HG02884 (cell line): Measurements from ENCODE around the gene ANKRD55.
"Not testable (repeated sequence)": the region's sequence is repeated elsewhere in the genome, so short reads cannot be mapped to it uniquely, and the experiment has no call there.

Experiments used
- ATAC-seq: cut with Tn5 transposase; IDR thresholded peaks from one replicate; pipeline ENCODE4 v1.9.1; 2021; ENCODE audit warnings: mild to moderate bottlenecking, moderate library complexity; ENCODE audit not compliant: unreplicated experiment

Gene ANKRD55

DNA sequence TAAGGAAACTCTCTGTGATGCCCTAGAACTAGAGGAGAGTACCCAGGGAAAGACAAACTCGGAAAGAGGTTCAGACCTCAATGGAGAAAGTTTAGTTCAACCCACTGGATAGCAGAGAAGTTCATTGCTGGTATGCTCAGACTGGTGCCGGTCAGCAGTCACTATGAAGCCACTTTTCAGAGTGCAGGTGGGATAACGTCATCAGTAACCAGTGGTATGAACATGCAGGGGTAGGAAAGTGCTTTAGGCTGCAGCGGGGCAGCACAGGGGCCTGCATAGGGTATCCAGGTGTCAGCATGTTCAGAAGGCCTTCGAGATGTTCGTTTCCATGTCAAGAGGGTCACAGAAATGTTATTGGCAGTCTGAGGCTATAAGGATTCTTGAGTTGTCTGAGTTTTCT is 20.8 kb upstream of the ANKRD55 start:
- ATAC-seq = no peak

DNA sequence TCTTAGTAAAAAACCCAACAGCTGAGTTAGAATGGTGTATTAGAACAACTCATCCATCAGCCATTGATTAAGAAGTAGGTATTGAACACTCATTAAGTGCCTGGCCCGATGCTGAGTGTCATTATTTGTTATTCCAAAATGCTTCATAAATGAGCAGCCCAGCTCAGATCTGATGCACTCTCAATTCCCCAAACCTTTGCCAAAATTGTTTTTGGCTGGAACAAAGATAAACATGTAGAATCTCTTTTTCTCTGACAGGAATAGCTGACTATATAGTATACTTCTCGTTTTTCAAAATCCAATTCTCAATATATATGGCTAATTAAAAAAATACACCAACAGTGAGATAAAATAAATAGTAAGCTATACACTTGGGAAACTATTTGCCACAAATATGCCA is 20.0 kb upstream of the ANKRD55 start:
- ATAC-seq = no peak

DNA sequence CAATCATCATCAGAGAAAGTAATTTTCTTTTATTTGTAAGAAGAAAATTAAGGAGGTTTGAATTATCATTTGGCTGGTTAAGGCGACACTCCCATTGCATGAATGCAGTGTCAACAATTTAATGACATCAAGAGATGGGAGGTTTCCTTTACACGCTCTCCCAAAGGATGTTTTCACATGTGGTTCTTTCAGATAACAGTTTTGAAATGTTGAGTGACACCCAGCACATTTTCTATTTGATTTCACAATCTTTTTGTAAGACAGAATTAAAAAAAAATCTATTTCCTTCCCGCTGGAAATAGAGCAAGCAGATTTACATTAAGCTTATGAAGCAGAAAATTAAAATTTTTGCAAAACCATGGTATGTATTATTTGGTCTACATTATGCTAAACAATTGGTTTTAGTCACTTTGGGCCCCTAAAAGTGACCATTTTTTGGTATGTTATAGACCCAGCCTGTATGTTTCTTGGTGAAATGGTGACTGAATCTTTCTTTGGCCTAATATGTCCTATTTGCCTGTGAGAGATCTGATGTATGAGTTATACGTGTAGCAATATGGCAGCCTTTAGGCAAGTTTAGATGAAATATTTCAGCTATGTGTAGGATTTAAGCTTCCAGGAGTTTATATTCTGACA is 18.9 kb upstream of the ANKRD55 start:
- ATAC-seq = no peak

DNA sequence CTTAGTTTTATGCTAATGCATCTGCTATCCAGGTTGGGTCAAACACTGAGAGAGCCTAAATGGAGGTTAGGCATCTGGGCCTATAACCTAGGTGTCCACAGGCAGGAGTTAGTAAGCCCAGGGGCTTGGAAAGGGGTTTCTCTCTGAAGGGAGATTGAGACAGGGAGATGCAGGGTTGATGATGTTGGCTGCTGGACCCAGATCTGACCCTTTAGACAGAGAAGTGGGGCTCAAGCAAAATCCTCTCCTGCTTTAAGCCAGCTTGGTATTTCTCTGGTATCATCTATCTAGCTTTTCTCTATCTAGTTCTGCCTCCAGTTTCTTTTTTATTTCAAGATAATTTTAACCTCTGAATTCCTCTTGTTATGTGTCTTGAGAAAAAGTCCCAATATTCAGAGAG is 18.3 kb upstream of the ANKRD55 start:
- no peak for ATAC-seq

DNA sequence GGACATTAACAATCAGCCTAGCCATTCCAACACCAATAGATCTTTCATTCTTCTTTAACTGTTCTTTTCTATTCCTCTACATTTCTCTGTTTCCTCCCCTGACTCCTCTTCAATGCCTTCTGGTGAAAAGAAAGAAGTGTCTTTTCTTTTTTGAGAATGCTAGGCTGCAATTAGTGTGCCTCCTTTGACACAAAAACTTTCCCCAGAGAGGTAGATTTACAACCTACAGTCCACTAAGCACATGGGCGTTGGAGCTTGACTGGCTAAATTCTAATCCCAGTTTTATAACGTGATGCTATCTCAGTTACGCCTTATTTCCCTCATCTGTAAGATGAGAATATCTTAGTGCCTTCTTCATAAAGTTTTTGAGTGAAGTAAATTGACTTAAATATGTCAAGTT is 16.9 kb upstream of the ANKRD55 start:
- no peak for ATAC-seq

DNA sequence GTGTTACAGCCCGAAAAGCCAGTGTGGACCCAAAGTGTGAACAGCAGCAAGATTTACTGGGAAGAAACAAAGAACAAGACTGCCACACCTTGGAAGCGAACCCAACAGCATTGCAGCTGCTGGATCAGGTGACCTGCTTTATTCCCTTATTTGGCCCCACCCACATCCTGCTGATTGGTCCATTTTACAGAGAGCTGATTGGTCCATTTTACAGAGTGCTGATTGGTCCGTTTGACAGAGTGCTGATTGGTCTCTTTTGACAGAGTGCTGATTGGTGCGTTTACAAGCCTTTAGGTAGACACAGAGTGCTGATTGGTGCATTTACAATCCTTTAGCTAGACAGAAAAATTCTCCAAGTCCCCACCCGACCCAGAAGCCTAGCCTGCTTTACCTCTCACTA is 16.0 kb upstream of the ANKRD55 start:
- not testable (repeated sequence) for ATAC-seq

DNA sequence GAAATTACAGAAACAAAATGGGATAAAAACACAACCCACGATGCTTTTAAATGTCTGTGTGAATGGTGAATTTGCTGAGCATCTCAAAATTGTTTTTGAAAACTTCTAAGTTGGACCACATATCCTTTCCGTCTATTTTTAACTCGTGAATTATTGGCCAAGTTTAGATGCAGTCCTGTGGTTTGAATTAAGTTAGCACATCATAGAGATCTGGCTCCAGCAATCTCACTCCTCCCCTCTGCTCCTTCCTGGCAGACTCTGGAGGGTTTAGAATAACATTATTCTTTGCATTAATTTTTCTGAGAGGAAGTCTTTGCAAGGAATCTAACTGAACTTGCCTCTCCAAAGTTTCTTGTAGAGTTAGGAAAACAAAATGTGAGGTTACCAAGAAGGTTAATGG is 14.5 kb upstream of the ANKRD55 start:
- ATAC-seq = no peak

DNA sequence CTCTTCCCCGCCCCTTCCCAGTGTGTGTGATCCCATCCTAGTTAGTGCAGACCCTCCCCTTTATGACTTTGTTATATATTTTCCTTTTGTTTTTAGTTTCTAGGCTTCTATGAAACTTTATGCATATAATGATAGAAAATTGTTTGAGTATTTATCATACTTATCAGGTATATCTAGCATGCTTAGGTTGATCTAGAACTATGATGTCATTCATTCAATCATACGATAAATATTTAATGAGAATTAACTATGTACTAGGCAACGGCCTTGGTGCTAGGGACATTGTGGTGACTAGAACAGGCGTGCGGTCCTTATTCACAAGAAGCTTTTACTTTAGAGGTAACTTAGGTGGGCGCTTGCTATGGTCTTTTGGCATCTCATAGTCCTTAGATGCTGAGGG is 13.6 kb upstream of the ANKRD55 start:
- ATAC-seq = no peak

DNA sequence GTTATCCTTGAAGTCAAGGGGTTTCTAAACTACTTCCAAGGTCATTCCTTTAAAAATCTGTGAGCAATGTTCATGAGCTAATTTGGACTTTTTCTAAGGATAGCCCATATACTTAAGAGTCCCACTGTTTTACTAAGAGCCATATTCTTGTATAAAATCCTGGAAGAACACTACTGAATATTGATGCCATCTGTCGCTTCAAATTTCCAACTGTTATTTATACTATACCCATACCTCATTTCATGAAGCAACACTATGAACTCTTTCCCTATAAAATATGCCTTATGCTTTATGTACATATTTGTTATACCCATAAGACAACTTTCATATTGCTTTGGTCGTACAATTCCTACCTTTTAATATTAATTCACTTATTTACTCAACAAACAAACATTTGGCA is 12.4 kb upstream of the ANKRD55 start:
- ATAC-seq = no peak

DNA sequence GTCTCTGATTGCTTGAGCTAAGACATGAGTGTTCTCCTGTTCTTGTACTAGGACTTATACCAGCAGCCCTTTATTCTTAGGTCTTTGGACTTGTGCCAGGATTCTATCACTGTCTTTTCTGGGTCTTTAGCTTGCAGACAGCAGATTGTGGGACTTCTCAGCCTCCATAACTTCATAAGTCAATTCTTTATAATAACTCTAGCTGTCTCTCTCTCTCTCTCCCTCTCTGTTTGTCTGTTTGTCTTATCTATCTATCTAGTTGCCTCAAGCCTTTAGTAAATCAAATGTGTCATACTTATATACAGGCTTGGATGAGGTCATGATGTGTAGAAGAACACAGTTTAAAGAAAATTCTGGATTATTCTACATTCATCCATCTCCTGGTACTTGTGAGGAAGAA is 11.5 kb upstream of the ANKRD55 start:
- ATAC-seq = no peak

DNA sequence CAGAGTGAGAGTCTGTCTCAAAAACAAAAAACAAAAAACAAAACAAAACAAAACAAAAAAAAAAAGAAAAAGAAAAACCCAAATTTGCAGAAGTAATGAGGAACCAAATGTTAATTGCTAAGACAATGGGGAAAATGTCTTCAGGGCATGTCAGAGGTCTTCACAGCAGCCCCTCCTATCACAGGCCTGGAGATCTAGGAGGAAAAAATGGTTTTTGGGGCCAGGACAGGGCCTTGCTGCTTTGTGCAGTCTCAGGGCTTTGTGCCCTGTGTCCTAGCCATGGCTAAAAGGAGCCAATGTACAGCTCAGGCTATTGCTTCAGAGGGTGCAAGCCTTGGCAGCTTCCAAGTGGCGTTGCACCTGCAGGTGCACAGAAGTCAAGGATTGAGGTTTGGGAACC is 9.1 kb upstream of the ANKRD55 start:
- not testable (repeated sequence) for ATAC-seq

DNA sequence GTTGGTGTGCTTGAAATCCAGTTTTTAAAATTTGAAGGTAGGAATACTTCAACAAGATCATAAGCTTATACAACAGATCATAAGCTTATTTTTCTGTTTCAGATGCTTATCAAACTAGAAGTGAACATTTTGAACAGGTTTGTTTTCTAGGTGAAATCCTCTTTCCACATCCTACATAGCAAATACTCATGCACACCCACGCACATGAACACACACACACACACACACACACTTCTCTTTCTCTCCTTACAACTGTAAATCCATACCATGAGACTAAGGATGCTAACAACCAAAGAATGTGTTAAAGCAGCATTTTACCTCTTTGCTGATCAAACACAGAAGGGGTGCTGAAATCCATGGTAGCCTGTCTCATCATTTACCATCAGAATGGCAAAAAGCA is 592 bp downstream of the ANKRD55 start:
- ATAC-seq = no peak

DNA sequence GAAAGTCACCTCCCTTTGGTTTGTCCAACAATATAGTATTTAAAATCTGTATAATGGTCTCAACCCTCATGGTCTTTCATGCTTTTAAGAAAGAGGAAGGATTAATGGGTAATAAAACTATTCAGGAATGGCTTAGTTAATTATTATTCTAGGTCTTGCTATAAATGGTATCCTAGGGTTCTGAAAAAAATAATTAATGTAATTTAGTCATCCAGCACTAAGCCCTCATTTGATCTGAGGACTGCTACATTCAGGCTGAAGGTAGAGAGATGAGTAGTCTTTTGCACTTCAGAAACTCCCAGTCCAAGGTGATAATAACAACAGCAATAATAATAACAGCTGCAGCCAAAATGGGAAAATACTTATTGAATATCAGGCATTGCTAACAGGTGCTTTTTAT is 2.6 kb downstream of the ANKRD55 start:
- no peak for ATAC-seq

DNA sequence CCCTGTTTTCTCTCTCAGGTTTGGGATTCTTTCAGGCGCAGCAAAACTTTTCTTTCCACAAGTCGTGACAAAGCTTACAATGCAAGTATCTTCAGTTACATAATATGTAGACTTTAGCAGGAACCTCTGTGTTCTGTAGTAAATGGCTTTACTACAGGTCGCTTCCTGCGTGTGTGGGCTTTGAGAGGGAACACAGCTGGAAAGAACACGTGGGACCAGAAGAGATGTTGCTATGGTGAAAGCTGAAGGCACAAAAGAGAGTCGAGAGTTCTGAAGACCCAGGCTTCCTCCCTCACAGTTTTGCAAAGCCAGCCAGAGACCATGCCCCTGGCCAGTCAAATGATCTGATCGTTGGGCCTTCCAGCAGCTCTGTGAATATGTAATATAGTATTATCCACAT is 4.0 kb downstream of the ANKRD55 start:
- no peak for ATAC-seq

DNA sequence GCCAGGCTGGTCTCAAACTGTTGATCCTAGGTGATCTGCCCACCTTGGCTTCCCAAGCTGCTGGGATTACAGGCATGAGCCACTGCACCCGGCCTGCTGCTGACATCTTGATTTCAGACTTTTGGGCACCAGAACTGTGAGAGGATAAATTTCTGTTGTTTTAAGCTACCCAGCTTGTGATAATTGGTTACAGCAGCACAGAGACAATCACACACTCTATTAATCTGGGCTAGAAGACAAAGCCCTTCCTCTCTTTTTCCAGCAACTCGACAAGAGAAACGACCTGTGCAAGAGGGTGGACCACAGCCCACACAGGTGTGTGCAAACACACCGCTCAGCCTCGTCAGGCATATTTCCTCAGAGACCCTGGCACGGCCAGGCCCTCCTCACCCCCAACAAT is 4.5 kb downstream of the ANKRD55 start:
- ATAC-seq = no peak

DNA sequence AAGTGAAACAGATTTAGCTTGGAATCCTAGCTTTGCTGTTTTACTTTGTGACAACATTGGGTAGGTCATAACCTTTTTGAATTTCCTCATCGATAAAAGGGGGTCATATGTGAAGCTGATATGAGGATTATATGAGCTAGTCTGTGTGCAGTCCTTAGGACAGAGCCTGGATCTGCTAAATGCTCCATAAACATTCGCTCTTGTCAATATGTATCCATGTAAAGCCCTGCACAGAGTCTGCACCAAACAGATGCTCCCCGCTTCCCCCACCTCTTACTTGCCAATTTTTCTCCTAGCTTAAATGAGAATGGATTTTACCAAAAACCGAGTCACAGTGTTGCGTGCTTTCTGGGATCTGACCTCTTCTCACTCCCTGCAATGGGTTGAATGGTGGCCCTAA is 5.4 kb downstream of the ANKRD55 start:
- no peak for ATAC-seq

DNA sequence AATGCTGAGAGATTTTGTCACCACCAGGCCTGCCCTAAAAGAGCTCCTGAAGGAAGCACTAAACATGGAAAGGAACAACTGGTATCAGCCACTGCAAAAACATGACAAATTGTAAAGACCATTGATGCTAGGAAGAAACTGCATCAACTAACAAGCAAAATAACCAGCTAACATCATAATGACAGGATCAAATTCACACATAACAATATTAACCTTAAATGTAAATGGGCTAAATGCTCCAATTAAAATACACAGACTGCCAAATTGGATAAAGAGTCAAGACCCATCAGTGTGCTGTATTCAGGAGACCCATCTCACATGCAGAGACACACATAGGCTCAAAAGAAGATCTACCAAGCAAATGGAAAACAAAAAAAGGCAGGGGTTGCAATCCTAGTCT is 9.8 kb downstream of the ANKRD55 start:
- not testable (repeated sequence) for ATAC-seq

DNA sequence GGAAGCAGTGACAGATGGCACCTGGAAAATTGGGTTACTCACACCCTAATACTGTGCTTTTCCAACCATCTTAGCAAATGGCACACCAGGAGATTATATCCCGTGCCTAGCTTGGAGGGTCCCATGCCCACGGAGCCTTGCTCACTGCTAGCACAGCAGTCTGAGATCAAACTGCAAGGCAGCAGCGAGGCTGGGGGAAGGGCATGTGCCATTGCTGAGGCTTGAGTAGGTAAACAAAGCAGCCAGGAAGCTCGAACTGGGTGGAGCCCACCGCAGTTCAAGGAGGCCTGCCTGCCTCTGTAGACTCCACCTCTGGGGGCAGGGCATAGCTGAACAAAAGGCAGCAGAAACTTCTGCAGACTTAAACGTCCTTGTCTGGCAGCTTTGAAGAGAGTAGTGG is 11.5 kb downstream of the ANKRD55 start:
- not testable (repeated sequence) for ATAC-seq

DNA sequence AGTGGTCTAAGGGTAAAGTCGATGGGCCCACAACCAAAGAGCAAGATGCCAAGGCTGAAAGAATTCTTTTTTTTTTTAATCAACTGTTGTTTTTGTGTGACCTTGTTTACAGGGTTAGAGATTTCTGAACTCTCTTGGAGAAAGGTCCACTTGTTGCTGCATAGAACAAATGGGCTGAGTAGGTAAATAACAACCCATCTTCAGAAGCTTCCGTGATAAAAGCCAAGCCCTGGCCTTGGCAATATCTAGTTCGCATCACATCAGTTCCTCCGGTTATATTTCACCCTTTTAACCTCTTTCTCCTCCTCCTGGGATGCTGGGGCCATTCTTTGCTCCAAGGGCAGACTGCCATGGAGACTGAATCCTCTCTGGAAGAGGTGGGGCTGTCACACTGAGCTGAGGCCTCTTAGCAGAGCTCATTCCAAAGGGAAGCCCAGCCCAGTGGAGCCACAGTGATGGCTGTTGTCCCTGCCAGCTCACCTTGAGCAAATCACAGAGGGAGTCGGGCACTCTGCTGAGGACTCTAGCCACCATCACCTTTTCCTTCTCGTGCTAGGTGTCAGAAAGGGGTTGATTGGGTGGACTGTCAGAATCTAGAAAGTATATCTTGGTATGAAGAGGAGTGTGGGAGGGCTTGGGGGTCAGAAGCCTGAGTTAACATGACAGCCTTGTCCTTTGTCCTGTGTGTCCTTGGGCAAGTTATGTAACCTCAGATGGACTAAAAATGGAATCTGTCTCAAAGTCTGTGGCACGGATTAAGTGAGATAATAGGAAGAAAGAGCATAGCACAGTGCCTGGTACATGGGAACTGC is 17.9 kb downstream of the ANKRD55 start:
- no peak for ATAC-seq

DNA sequence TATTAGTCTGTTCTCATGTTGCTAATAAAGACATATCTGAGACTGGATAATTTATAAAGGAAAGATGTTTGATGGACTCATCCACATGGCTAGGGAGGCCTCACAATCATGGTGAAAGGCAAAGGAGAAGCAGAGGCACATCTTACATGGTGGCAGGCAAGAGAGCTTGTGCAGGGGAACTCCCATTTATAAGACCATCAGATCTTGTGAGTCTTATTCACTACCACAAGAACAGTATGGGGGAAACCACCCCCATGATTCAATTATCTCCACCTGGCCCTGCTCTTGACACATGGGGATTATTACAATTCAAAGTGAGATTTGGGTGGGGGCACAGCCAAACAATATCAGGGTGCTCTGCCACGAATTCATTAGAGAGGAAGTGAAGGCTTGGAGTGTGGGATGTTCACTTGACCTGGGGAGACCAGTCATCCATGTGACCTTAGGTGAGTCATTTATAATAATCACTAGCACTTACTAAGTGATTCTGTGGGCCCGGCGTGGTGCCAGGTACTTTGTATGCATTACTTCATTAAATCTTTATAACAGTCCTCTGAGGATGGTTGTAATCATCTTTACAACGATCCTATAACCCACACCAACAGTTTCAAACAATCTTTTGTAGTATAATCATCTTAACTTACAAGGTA is 19.1 kb downstream of the ANKRD55 start:
- ATAC-seq = not testable (repeated sequence)

DNA sequence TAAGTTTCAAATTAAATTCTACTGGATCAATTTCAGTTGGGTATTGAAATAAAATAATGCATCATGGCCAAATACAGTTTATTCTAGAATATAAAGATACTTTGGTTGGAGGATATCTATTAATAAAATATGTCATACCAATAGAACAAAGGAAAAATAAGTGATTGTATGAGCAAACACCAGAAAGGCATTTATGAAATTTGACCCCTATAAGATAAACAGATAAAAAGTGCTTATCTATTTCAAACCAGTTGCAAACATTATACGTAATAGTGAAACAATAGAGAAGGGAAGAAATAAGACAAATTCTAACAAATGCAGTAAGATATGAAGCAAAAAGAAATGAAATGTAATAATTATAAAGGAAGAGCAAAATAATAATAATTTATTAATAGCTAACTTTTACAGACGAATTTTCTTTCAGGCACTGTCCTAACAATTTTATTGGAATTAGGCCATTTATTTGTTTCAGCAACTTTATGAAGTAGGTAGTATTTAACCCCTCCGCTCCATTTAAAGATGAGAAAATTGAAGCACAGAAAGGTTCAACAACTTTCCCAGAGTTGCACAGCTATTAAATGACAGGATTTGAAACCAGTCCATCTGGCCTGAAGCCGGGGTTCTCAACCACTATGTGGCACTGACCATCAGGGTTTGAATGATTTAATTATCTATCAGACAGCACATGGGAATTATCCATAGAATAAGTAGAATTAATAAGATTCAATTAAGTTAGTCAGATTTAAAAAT is 20.8 kb downstream of the ANKRD55 start:
- no peak for ATAC-seq
